GM12874 (cell line): ENCODE measurements around the gene CMTM8.

Experiments
- CTCF ChIP-seq: IDR thresholded peaks from 2 replicates; pipeline ENCODE4 v1.5.1; 2011; ENCODE audit warnings: low read depth, mild to moderate bottlenecking, control low read depth, low read length, moderate library complexity; ENCODE audit not compliant: insufficient read depth

CMTM8 gene

GRCh38 chr3:32258869-32259268 lies 20.4 kb downstream of the CMTM8 start:
- no peak for TF ChIP-seq CTCF

GRCh38 chr3:32261545-32261944 lies 23.1 kb downstream of the CMTM8 start:
- no peak for TF ChIP-seq CTCF

GRCh38 chr3:32262201-32262600 lies 23.7 kb downstream of the CMTM8 start:
- no peak for TF ChIP-seq CTCF

GRCh38 chr3:32274306-32274705 lies 35.8 kb downstream of the CMTM8 start:
- TF ChIP-seq CTCF, result no peak

- no peak for TF ChIP-seq CTCF
Measured at GRCh38 chr3:32275506-32275905, 37.0 kb downstream of the CMTM8 start.

GRCh38 chr3:32276279-32276841 lies 37.9 kb downstream of the CMTM8 start:
- TF ChIP-seq CTCF, result no peak

- TF ChIP-seq CTCF, result no peak
Measured at GRCh38 chr3:32278714-32279113, 40.2 kb downstream of the CMTM8 start.
